ENCODE data around the gene CCDC184. TPM values are rescaled to one million over a fixed set of nuclear protein-coding genes. Genes with fewer than 3 reads are reported as not detected.

The CCDC184 gene
- total RNA-seq, 2 donors from 2014 or later = 0.17 to 0.32 TPM

Other genes starting within 250 kb of the CCDC184 start
- gene TMEM106C, start 220.0 kb upstream of the CCDC184 start, total RNA-seq = 100 to 1,000 TPM; 124 to 149 TPM
- gene COL2A1, start 179.2 kb upstream of the CCDC184 start, total RNA-seq = under 1 TPM in 1 of 2 donors, not detected in 1; 0.14 TPM
- gene SENP1, start 77.6 kb upstream of the CCDC184 start, total RNA-seq = 10 to 100 TPM; 58.4 to 68.7 TPM
- 10 to 100 TPM; 29.1 to 35.9 TPM for gene PFKM, start 64.3 kb upstream of the CCDC184 start, total RNA-seq
- 10 to 100 TPM; 52.3 to 61.8 TPM for gene ASB8, start 26.1 kb upstream of the CCDC184 start, total RNA-seq
- not detected for gene OR10AD1, start 19.6 kb downstream of the CCDC184 start, total RNA-seq
- 10 to 100 TPM; 11.9 to 13.4 TPM for gene ZNF641, start 167.3 kb downstream of the CCDC184 start, total RNA-seq